Endodermal cell (in vitro differentiated cells): ENCODE results near the gene CDK12. TPM values are rescaled to one million over a fixed set of nuclear protein-coding genes. Genes with fewer than 3 reads are reported as not detected.

ENCODE experiments used
- DNase-seq: peaks from one replicate; pipeline ENCODE4 v3.0.0-alpha.2; 2017
- H3K27ac ChIP-seq: 2 replicates; pipeline ENCODE4 v1.5.1; 2013; ENCODE audit warnings: mild to moderate bottlenecking, low read depth, low read length, moderate library complexity
- H3K27me3 ChIP-seq: 2 replicates; pipeline ENCODE4 v1.6.1; 2013; ENCODE audit warnings: mild to moderate bottlenecking, low read length, moderate library complexity; ENCODE audit not compliant: insufficient read depth, control insufficient read depth, poor library complexity, severe bottlenecking
- H3K36me3 ChIP-seq: 2 replicates; pipeline ENCODE4 v1.7.0; 2013; ENCODE audit warnings: mild to moderate bottlenecking, low read length, moderate library complexity; ENCODE audit not compliant: control insufficient read depth, insufficient read depth
- H3K4me1 ChIP-seq: one replicate; pipeline ENCODE4 v1.7.0; 2013; ENCODE audit warnings: low read length; ENCODE audit not compliant: control insufficient read depth, insufficient read depth
- H3K4me3 ChIP-seq: 2 replicates; pipeline ENCODE4 v1.5.1; 2013; ENCODE audit warnings: mild to moderate bottlenecking, low read length, moderate library complexity
- H3K9ac ChIP-seq: 2 replicates; pipeline ENCODE4 v1.6.1; 2013; ENCODE audit warnings: mild to moderate bottlenecking, low read length, moderate library complexity; ENCODE audit not compliant: poor library complexity, severe bottlenecking; ENCODE audit errors: extremely low read depth
- H3K9me3 ChIP-seq: 2 replicates; pipeline ENCODE4 v1.6.1; 2013; ENCODE audit warnings: mild to moderate bottlenecking, low read length, moderate library complexity; ENCODE audit not compliant: control insufficient read depth
- H3K27ac Mint-ChIP-seq: 2 replicates; pipeline ENCODE4 v1.8.0; 2020; ENCODE audit warnings: mixed read lengths
- H3K27me3 Mint-ChIP-seq: 2 replicates; pipeline ENCODE4 v1.8.0; 2021; ENCODE audit warnings: mild to moderate bottlenecking, mixed read lengths; ENCODE audit not compliant: insufficient read depth
- H3K36me3 Mint-ChIP-seq: 2 replicates; pipeline ENCODE4 v1.8.0; 2020; ENCODE audit warnings: low read depth, mixed read lengths
- H3K4me1 Mint-ChIP-seq: 2 replicates; pipeline ENCODE4 v1.8.0; 2020; ENCODE audit warnings: mixed read lengths
- H3K4me3 Mint-ChIP-seq: 2 replicates; pipeline ENCODE4 v1.8.0; 2020; ENCODE audit warnings: mild to moderate bottlenecking, moderate library complexity, mixed read lengths
- H3K9me3 Mint-ChIP-seq: 2 replicates; pipeline ENCODE4 v1.8.0; 2020; ENCODE audit warnings: mild to moderate bottlenecking, mixed read lengths
- CTCF ChIP-seq: fragments of 200-600 bp; sonication (generic); conservative IDR thresholded peaks from 2 replicates; pipeline ENCODE4 v1.5.0; 2021; ENCODE audit warnings: antibody characterized with exemption, mild to moderate bottlenecking
- WGBS, 2 experiments: methylation state at CpG; one replicate each; pipeline versions ENCODE4 v1.1.5 to v1.1.7; 2013; ENCODE audit warnings: missing lambda C conversion rate in 2 of 2, mixed read lengths in 1 of 2; ENCODE audit not compliant: insufficient coverage in 1 of 2, insufficient read length in 1 of 2; 5-methylcytosine and 5-hydroxymethylcytosine counted together
- total RNA-seq, 2 donors: library from RNA; stranded (reverse); fragmentation: NEBNext Ultra II Directional in 1 of 2; extraction: Animal tissue kit (Norgen Biotek cat#: 25700) in 1 of 2; gene quantifications; 2 replicates in 1 of 2; 3 replicates in 1 of 2; pipeline ENCODE4 v1.2.1, GENCODE V29; 2021

The CDK12 gene
- total RNA-seq, 2 donors from 2014 or later: 62.8 to 70.2 TPM

GRCh38 chr17:39551879-39552278 lies 90.6 kb downstream of the CDK12 start:
- no peak overlapping the region for H3K9ac ChIP-seq
- Mint-ChIP-seq H3K9me3 (no peaks in the 10 kb centered on the region), H3K27ac (no peak overlapping the region), H3K4me1 (no peaks in the 10 kb centered on the region), H3K4me3 (no peak overlapping the region), H3K27me3 (no peaks in the 10 kb centered on the region), H3K36me3 (peaks cover 20% of the 10 kb centered on the region)
- DNase-seq: no peak
- H3K4me3 ChIP-seq: no peak overlapping the region
- WGBS, 2 experiments: 60 to 90% methylated on average over 1 of the region's 1 CpG
- no peaks in the 10 kb centered on the region for H3K27me3 ChIP-seq
- TF ChIP-seq CTCF: no peak
- H3K36me3 ChIP-seq: peaks cover 12% of the 10 kb centered on the region
- no peak overlapping the region for H3K27ac ChIP-seq
- no peaks in the 10 kb centered on the region for H3K9me3 ChIP-seq
- no peaks in the 10 kb centered on the region for H3K4me1 ChIP-seq

GRCh38 chr17:39553341-39553945 lies 92.2 kb downstream of the CDK12 start:
- 46 to 50% methylated on average over 2 of the region's 2 CpGs for WGBS, 2 experiments
- H3K27me3 ChIP-seq: no peaks in the 10 kb centered on the region
- H3K27me3 Mint-ChIP-seq: no peaks in the 10 kb centered on the region
- no peak overlapping the region for H3K27ac Mint-ChIP-seq
- H3K4me3 Mint-ChIP-seq: no peak overlapping the region
- no peaks in the 10 kb centered on the region for H3K9me3 Mint-ChIP-seq
- no peak for DNase-seq
- no peak for TF ChIP-seq CTCF
- H3K27ac ChIP-seq: no peak overlapping the region
- H3K36me3 ChIP-seq: peaks cover 18% of the 10 kb centered on the region
- peaks cover 22% of the 10 kb centered on the region for H3K36me3 Mint-ChIP-seq
- no peak overlapping the region for H3K4me3 ChIP-seq
- no peaks in the 10 kb centered on the region for H3K4me1 ChIP-seq
- H3K4me1 Mint-ChIP-seq: no peaks in the 10 kb centered on the region
- no peaks in the 10 kb centered on the region for H3K9me3 ChIP-seq
- H3K9ac ChIP-seq: no peak overlapping the region

GRCh38 chr17:39555368-39555767 lies 94.1 kb downstream of the CDK12 start:
- WGBS, 2 experiments: 73 to 80% methylated on average over 1 to 2 of the region's 2 CpGs
- Mint-ChIP-seq H3K27ac (no peak overlapping the region), H3K27me3 (no peaks in the 10 kb centered on the region), H3K4me1 (no peaks in the 10 kb centered on the region), H3K4me3 (no peak overlapping the region), H3K36me3 (peaks cover 20% of the 10 kb centered on the region), H3K9me3 (no peaks in the 10 kb centered on the region)
- H3K9me3 ChIP-seq: no peaks in the 10 kb centered on the region
- no peaks in the 10 kb centered on the region for H3K4me1 ChIP-seq
- H3K4me3 ChIP-seq: no peak overlapping the region
- DNase-seq: no peak
- no peak overlapping the region for H3K27ac ChIP-seq
- no peak for TF ChIP-seq CTCF
- peaks cover 11% of the 10 kb centered on the region for H3K36me3 ChIP-seq
- H3K9ac ChIP-seq: no peak overlapping the region
- H3K27me3 ChIP-seq: no peaks in the 10 kb centered on the region
